ENCODE data around the gene FHIT. TPM values are rescaled to one million over a fixed set of nuclear protein-coding genes. Genes with fewer than 3 reads are reported as not detected.

Gene FHIT
- total and polyA plus RNA-seq, 4 donors = 2.6 to 21.3 (median 8.7) TPM

DNA sequence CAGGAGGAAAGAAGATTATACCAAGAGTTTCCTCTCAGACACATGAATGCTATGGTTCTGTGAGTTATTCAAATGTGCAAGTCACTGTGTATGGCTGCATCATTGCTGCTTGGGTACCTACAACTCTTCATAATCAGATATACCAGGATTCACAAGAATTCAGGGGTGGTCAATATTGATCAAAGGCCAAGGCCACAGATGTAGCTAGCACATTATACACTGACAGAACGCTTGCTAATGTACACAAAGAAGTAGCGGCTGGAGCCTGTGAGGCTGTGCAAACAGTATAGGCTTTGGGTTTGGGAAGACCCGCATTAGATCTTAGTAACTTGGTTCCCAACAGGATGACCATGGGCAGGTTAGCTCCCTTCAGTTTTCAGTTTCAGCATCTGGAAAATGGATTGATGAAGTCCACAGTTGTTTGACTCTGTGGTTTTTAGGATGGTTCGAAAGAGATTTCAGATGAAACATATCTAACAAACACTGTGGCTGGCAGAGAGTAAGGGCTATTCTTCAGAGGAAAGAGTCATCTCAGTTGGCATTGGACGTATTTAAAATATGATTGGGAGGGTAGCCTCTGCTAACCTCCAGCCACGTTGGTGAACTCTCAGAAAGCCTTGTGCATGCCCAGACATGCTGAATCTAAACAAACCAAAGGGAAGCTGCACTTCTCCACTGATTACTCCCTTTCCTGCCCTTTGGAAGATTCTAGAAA, 1452.7 kb downstream of the FHIT start:
- no peaks in the 10 kb centered on the region for H3K27me3 ChIP-seq (ENCODE audit: control insufficient read depth in 3 of 3, insufficient read depth in 3 of 3, low read length in 2 of 3)
- H3K9ac ChIP-seq (ENCODE audit: insufficient read depth in 1 of 2, low read length in 2 of 2) = no peak overlapping the region
- no peak for ATAC-seq (ENCODE audit: insufficient read depth, low FRiP score)
- H3K36me3 ChIP-seq (ENCODE audit: control insufficient read depth in 4 of 4, insufficient read depth in 4 of 4, low read length in 4 of 4) = no peaks in the 10 kb centered on the region
- H3K4me3 ChIP-seq = no peak overlapping the region
- DNase-seq = no peak
- peaks cover 0 to 10% (median 0%) of the 10 kb centered on the region in 5 donors for H3K4me1 ChIP-seq (ENCODE audit: control insufficient read depth in 5 of 5, insufficient read depth in 5 of 5, low read length in 5 of 5)
- WGBS, 2 donors = 90 to 94% methylated on average over 6 of the region's 6 CpGs
- no peak overlapping the region for H3K27ac ChIP-seq (ENCODE audit: low read depth in 1 of 2, low read length in 1 of 2)
- H3K9me3 ChIP-seq (ENCODE audit: control insufficient read depth in 4 of 4, insufficient read depth in 3 of 4, low read length in 3 of 4) = no peaks in the 10 kb centered on the region
- TF ChIP-seq, protein P1, sequence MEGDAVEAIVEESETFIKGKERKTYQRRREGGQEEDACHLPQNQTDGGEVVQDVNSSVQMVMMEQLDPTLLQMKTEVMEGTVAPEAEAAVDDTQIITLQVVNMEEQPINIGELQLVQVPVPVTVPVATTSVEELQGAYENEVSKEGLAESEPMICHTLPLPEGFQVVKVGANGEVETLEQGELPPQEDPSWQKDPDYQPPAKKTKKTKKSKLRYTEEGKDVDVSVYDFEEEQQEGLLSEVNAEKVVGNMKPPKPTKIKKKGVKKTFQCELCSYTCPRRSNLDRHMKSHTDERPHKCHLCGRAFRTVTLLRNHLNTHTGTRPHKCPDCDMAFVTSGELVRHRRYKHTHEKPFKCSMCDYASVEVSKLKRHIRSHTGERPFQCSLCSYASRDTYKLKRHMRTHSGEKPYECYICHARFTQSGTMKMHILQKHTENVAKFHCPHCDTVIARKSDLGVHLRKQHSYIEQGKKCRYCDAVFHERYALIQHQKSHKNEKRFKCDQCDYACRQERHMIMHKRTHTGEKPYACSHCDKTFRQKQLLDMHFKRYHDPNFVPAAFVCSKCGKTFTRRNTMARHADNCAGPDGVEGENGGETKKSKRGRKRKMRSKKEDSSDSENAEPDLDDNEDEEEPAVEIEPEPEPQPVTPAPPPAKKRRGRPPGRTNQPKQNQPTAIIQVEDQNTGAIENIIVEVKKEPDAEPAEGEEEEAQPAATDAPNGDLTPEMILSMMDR (IDR thresholded peaks at IDR 0.05; ENCODE audit: control extremely low read depth, extremely low read depth) = no peak

- H3K4me1 ChIP-seq (ENCODE audit: control insufficient read depth in 5 of 5, insufficient read depth in 5 of 5, low read length in 5 of 5) = peaks cover 0 to 10% (median 0%) of the 10 kb centered on the region in 5 donors
Observed at GRCh38 chr3:59797533-59797932, 1453.7 kb downstream of the FHIT start.

GRCh38 chr3:59796456-59796855, 1454.8 kb downstream of the FHIT start:
- H3K9ac ChIP-seq (ENCODE audit: insufficient read depth in 1 of 2, low read length in 2 of 2) = no peak overlapping the region
- H3K27me3 ChIP-seq (ENCODE audit: control insufficient read depth in 3 of 3, insufficient read depth in 3 of 3, low read length in 2 of 3) = no peaks in the 10 kb centered on the region
- no peak overlapping the region for H3K4me3 ChIP-seq
- H3K36me3 ChIP-seq (ENCODE audit: control insufficient read depth in 4 of 4, insufficient read depth in 4 of 4, low read length in 4 of 4) = no peaks in the 10 kb centered on the region
- TF ChIP-seq, protein P1 (IDR thresholded peaks at IDR 0.05; ENCODE audit: control extremely low read depth, extremely low read depth) = no peak
- H3K9me3 ChIP-seq (ENCODE audit: control insufficient read depth in 4 of 4, insufficient read depth in 3 of 4, low read length in 3 of 4) = no peaks in the 10 kb centered on the region
- WGBS, 2 donors = 85 to 93% methylated on average over 2 of the region's 2 CpGs
- H3K4me1 ChIP-seq (ENCODE audit: control insufficient read depth in 5 of 5, insufficient read depth in 5 of 5, low read length in 5 of 5) = peaks cover 0 to 10% (median 0%) of the 10 kb centered on the region in 5 donors
- DNase-seq = no peak
- H3K27ac ChIP-seq (ENCODE audit: low read depth in 1 of 2, low read length in 1 of 2) = no peak overlapping the region
- ATAC-seq (ENCODE audit: insufficient read depth, low FRiP score) = no peak

More at GRCh38 chr3:59797533-59797932, 1453.7 kb downstream of the FHIT start:
- Histone ChIP-seq H3K36me3 (ENCODE audit: control insufficient read depth in 4 of 4, insufficient read depth in 4 of 4, low read length in 4 of 4) (no peaks in the 10 kb centered on the region), H3K4me3 (no peak overlapping the region), H3K9ac (ENCODE audit: insufficient read depth in 1 of 2, low read length in 2 of 2) (no peak overlapping the region), H3K27ac (ENCODE audit: low read depth in 1 of 2, low read length in 1 of 2) (no peak overlapping the region), H3K27me3 (ENCODE audit: control insufficient read depth in 3 of 3, insufficient read depth in 3 of 3, low read length in 2 of 3) (no peaks in the 10 kb centered on the region), H3K9me3 (ENCODE audit: control insufficient read depth in 4 of 4, insufficient read depth in 3 of 4, low read length in 3 of 4) (no peaks in the 10 kb centered on the region)
- TF ChIP-seq, protein P1 (IDR thresholded peaks at IDR 0.05; ENCODE audit: control extremely low read depth, extremely low read depth) = no peak
- DNase-seq (no peak), ATAC-seq (ENCODE audit: insufficient read depth, low FRiP score) (no peak)
- 96 to 97% methylated on average over 5 of the region's 5 CpGs for WGBS, 2 donors

All from lung (tissue), 12 donors.